Ramos (cell line): ENCODE results near the gene LRRIQ1.
"Not testable (repeated sequence)": the region's sequence is repeated elsewhere in the genome, so short reads cannot be mapped to it uniquely, and the experiment has no call there.

ENCODE experiments used
- in situ Hi-C: fragments of 300-500 bp; cut with MboI; formaldehyde crosslinking; loops from one replicate; pipeline ENCODE4 v1.14.3; 2022; ENCODE audit warnings: low sequenced_read_pairs; ENCODE audit not compliant: unreplicated experiment

The LRRIQ1 gene

DNA sequence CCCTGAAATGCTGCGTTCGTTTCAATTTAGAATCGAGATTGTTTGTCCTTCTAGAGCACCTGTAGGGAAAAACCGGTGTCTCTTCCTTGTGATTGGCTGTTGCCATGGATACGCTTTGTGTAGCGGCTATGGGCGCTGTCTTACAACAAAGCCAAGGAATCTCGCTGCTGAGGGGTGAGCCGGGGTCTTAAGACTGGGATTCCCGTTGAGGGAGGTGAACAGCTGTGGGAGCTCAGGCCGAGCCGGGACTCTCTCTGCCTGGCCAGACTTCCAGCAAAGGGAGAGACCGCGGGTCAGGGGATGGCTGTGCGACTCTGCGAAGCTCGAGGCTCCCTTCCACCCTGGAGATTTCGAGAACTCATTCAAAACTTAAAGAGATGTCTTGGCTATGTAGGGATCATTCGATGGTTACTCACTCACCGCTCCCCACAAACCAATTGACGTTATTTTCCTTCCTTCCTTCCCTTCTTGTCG lies at the start of gene LRRIQ1, which contains the start of gene TSPAN19:
Gene LRRIQ1 (plus strand): TSS at position 118 of the 474 bp plus-strand sequence. CDS start 1,826 bp downstream, outside the sequence.
Gene TSPAN19 (minus strand): TSS at position 44 of the 474 bp plus-strand sequence. CDS start 6,331 bp downstream, outside the sequence.
- in situ Hi-C loops = no loop called here

DNA sequence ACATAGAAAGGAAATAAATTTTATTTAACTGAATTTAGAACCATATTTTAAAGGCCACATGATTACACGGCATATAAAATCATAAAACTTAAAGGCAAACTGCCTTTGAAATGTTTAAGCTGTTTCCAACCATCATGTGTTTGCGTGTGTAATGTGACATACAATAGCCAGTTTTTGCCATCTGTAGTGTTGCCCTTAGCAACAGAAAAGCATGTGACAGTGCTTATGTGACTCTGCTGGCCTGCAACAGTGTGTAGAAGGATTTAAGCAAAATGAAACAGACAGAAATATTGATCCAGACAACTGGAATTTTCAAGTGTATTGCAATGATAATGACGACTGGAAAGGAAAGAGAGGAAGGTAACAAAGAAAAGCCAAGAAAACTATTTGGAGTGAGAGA lies 49.6 kb upstream of the LRRIQ1 start:
- in situ Hi-C loops = no loop called here

DNA sequence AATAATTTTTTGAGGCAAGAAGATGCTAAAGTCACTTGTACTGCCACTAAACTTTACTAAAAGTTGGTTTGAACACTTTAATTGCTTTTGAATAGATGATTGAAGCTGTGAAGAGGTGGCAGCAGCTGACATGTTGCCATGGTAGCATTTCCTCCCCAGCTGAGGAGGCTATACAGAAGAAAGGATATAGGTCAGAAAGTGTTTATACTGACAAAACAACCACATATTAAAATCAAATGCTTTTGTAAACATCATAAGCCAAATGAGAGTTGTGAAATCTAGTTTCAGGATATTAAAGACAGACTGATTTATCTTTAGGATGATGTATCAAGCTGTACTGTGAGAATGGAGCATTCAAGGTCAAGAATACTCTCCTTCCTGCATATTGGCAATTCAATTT lies 41.7 kb upstream of the LRRIQ1 start:
- in situ Hi-C loops = no loop called here

DNA sequence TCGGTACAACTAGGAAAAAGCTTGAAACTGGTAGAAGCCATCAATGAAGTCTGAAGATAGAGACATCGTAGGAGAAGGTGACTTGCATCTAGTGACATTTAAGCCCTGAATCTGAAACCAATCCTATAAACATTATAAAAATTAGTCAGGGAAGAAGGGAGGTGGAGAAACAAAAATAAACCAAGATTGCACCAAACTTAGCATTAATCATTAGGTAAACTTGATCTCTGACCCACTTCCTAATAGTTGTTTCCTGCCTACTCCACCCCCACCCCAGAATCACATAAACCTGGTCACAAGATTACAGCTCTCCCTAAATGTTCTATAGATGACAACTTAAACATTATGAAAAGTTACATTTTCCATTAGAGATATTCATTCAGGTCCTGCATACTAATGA lies 40.5 kb upstream of the LRRIQ1 start:
- in situ Hi-C loops = no loop called here

- in situ Hi-C loops = no loop called here
Observed at GRCh38 chr12:84996759-84997158, 39.4 kb upstream of the LRRIQ1 start.

GRCh38 chr12:84998341-84998740 lies 37.8 kb upstream of the LRRIQ1 start:
- in situ Hi-C loops = no loop called here

DNA sequence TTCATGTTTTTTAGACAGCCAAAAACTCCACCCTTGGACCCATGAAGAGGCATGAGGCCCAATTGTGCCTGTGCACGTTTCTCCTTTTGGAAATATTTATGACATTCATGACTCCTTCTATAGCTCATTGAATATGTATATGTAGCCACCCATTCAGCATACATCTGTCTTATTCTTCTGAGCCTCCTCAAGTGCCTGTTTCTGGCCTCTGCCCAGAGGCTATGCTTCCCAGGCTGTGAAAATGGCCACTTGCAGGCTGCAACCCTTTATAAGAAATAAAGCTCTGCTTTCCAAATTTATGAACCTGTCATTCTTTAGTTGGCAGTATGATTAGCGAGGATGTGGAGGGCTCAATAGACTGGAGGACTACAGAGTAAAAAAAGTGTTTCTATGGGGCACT lies 35.4 kb upstream of the LRRIQ1 start:
- in situ Hi-C loops = no loop called here

- in situ Hi-C loops = no loop called here
Observed at GRCh38 chr12:85002778-85003296, 33.3 kb upstream of the LRRIQ1 start.

DNA sequence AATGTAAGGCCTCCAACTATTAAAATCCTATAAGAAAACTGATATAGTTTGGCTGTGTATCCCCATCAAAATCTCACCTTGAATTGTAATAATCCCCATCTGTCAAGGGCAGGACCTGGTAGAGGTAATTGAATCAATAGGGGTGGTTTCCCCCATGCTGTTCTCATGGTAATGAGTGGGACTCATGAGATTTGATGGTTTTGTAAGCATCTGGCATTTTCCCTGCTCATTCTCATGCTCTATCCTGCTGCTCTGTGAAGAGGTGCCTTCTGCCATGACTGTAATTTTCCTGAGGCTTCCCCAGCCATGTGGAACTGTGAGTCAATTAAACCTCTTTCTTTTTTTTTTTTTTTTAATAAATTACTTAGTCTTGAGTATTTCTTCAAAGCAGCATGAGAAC lies 31.9 kb upstream of the LRRIQ1 start:
- in situ Hi-C loops = no loop called here

DNA sequence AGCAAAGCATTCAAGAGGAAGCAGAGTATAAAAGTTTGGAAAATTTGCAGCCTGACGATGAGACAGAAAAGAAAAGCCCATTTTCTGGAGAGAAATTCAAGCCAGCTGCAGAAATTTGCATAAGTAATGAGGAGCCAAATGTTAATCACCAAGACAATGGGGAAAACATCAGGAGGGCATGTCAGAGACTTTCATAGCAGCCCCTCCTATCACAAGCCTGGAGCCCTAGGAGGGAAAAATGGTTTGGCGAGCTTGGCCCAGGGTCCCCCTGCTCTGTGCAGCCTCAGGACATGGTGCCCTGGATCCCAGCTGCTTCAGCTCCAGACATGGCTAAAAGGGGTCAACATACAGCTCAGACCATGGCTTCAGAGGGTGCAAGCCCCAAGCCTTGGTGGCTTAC lies 31.1 kb upstream of the LRRIQ1 start:
- in situ Hi-C loops = not testable (repeated sequence)

DNA sequence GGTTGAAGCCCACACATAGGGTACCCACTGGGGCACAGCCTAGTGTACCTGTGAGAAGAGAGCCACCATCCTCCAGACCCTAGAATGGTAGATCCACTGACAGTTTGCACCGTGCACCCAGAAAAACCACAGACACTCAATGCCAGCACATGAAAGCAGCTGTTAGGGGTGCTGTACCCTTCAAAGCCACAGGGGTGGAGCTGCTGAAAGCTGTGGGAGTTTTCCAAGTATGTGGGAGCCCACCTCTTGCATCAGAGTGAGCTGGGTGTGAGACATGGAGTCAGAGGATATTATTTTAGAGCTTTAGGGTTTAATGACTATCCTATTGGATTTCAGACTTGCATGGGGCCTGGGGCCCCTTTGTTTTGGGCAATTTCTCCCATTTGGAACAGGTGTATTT lies 30.5 kb upstream of the LRRIQ1 start:
- in situ Hi-C loops = no loop called here

DNA sequence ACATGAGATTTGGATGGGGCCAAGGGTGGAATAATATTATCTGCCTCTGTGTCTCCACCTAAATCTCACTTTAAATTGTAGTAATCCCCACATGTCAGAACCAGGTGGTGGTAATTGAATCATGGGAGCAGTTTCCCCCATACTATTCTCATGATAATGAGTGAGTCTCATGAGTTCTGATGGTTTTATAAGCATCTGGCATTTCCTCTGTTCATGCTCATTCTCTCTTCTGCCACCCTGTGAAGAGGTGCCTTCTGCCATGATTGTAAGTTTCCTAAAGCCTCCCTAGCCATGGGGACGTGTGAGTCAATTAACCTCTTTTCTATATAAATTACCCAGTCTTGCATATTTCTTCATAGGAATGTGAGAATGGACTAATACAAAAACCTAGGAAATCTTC lies 29.9 kb upstream of the LRRIQ1 start:
- in situ Hi-C loops = no loop called here

DNA sequence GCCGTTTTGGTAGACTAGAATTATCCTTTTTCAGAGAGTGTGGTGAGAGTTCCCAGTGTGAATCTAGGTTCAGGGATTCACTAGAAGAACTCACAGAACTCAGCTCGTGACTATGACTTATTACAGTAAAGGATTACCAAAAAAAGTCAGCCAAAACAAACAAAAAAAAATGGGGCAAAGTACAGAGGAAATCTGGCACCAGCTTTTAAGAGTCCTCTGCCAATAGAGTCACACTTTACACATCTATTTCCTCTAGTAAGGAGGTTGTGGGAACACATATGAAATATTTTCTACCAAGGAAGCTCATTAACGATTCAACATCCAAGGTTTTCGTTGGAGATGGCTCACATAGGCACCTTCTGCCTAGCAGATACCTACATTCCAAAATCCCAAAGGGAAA lies 28.3 kb upstream of the LRRIQ1 start:
- in situ Hi-C loops = no loop called here

DNA sequence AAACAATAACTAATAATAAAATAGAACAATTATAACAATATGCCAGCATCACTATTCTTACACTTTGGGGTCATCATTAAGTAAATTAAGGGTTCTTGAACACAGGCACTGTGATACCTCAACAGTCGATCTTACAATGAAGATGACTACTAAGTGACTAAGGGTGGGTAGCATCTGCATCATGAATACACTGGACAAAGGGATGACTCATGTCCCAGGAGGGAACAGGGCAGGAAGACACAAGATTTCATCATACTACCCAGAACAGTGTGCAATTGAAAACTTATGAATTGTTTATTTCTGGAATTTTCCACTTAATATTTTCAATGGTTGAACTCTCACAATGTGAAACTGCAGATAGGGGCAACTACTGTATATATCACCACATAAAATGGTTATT lies 19.7 kb upstream of the LRRIQ1 start:
- in situ Hi-C loops = no loop called here

DNA sequence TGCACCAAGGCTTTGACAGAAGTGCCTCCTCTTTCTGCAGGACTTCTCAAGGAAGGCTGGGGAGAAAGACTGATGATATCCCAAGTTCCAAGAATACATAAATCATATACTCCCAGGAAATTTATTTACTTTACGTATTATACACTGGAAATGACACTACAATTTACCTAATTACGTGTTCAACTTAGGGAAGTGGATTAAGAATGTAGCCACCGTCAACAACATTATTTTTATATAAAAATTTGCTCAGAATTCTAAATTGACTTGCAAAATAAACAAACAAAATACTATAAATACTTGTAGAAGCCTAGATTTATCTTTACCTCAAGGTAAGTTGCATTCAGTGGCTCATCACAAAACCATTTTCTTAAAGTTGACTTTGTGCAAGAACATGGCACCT lies 19.0 kb upstream of the LRRIQ1 start:
- in situ Hi-C loops = no loop called here

DNA sequence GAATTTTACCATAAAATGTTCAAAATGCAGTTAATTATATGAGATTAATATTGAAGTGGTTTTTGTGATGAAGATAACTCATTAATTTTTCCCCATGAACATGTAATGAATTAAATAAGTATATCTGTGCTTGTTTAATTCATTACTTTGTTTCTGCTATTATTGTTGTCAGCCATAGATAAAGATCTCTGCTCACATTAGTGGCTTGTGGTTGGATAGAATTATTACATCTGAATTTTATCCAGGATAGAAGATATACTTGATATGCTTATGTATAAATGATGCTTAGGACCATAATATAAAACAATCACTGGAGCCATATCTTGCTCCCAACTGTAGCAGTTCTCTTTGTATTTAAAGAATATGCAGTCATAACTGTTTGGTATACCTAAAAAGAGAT lies 18.5 kb upstream of the LRRIQ1 start:
- in situ Hi-C loops = no loop called here

DNA sequence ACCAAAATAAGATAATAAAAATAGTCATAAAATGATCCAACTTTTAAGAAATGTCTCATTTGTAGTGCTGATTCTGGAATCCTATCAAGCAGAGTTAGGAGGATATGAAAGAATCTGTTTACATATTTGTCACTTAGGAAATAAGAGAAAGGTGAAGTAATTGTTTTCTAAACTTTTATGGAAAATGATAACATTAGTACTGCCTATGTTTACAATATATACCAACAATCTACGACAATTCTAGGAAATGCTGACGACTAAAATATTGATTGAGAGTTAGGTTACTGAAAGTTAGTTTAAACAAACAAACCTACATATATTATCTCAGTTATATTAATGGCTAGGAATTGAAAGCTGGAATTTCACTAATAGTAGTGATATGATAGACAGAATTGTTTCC lies 18.1 kb upstream of the LRRIQ1 start:
- in situ Hi-C loops = no loop called here

DNA sequence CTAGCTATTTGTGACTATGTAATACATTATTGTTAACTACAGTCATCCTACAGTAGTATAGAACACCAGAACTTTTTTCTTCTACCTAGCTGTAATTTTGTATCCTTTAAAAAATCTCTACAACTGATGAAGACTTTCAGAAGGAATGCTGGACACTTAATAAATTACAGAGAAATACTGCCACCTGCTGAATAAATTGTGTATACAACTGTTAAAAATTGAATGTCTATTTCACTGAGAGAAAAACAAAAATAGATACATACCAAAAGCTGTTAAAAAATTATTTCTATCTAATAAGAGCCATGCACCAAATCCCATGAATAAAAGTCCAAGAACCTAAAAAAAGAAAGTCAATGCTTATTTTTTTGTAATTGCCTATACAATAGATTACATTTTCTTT lies 6.7 kb upstream of the LRRIQ1 start:
- in situ Hi-C loops = loop anchor here (10.0 kb wide), 1 partner anchor 145 kb away; no protein-coding TSS in a partner anchor

DNA sequence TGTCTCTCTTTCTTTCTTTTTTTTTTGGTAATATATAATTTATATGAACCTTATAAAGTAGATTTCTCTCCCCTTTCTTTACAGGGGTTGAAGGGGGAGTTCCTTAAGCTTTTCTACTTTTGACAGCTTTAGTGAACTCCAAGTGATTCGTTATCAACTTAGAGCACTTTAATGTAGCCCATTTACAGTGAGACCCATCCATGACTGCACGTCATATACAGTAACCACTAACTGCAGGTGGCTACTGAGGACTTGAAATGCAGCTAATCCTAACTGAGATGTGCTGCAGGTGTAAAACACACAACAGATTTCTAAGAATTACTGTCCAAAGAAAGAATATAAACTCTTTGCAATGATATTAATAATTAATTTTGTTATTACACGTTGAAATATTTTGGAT lies 582 bp downstream of the LRRIQ1 start:
- in situ Hi-C loops = no loop called here

- in situ Hi-C loops = no loop called here
Observed at GRCh38 chr12:85041395-85041794, 5.2 kb downstream of the LRRIQ1 start.

- in situ Hi-C loops = no loop called here
Observed at GRCh38 chr12:85043829-85044228, 7.7 kb downstream of the LRRIQ1 start.

DNA sequence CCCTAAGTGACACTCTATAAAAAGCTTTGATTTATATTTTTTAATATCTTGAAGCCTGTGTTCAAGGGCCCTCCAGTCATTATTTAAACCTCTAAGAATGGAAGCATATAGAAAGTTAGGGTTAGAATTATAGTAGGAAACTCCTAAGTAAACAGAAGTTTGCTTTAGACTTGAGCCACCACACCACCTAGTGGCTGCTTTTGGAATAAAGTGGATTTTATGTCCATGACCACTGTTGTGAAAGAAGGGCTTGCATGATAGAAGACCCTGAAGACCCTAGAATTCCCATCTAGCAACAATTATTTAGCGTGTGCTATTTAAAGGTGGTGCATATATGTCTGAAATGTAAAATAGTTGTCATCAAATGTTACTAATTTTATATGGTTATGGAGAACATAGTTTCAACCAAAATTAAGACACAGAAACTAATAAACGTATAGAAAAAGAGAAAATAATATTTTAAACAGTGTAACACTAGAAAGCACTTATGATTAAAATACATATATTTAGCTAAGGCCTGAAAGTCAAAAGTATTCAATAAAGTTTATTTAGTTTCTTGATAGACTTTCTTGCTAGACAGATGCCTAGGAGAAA lies 21.3 kb downstream of the LRRIQ1 start:
- in situ Hi-C loops = no loop called here
